HG03159 (cell line): ENCODE data around the gene CMTM4.
A peak's percentile ranks its signal among the peaks of the same experiment; 100 is the strongest.
"Not testable (repeated sequence)": the region's sequence is repeated elsewhere in the genome, so short reads cannot be mapped to it uniquely, and the experiment has no call there.

Source experiments
- ATAC-seq: cut with Tn5 transposase; IDR thresholded peaks from one replicate; pipeline ENCODE4 v1.9.1; 2021; ENCODE audit warnings: mild to moderate bottlenecking, moderate library complexity; ENCODE audit not compliant: unreplicated experiment

CMTM4 gene

DNA sequence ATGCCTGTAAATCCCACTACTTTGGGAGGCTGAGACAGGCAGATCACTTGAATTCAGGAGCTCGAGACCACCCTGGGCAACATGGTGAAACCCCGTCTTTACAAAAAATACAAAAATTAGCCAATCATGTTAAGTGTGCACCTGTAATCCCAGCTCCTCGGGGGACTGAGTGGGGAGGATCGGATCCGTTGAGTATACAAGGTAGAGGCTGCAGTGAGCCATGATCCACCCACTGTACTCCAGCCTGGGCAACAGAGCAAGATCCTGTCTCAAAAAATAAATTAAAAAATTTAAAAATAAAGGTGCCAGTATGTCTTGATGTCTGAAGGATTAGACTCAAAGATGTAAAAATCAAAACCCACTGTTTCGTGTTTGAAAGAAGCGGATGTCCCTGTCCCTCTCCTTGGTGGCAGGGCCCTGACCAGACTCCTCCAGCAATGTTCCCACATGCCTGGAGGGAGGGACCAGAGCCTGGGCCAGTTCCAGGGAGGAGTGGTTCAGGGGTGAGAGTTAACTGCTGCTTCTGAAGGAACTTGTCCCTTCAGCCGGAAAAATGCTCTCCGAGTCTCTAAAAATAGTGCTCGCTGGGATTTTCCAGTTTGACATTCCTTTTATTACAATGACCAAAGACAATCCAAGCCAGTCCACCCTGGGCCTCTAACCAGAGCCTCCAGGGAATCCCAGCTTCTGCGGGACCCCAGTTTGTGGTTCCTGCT, 9.4 kb upstream of the CMTM4 start:
- ATAC-seq: no peak

DNA sequence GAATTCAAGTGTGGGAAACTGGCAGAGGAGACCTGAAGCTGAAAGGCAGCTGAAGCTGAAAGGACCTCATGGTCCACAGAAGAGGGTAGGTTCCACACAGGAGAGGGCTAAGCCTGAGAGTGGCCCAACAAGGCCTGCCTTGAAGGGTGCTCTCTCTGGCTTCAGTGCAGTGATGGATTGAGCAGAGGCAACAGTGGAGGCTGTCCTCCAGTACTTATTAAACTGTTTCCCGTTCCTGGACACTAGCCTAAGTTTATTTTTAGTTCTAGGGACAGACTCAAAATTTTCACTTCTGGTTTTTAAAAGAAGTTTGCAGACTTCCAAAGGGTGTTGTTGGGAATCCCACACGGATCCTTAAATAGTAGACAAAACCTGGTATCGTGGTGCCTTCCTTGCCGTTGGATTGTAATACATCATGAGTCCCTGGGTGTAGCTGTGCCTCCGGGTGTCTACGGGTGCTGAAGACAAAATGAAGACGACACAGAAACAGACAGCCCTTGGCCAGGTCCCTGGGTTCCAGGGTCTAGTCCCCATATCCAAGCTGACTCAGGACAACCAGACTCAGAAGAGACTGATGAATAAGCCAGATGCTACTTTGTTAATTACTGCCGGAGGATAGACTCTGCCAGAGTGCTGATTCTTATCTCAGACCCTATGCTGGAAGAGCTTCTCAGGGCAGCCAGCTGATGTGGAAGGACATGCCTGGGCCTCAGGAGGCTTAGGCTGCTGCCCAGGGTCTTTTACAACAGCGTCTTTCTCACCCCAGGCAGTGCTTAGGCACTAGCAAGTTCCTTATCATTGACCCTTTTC, 7.1 kb upstream of the CMTM4 start:
- ATAC-seq: no peak

DNA sequence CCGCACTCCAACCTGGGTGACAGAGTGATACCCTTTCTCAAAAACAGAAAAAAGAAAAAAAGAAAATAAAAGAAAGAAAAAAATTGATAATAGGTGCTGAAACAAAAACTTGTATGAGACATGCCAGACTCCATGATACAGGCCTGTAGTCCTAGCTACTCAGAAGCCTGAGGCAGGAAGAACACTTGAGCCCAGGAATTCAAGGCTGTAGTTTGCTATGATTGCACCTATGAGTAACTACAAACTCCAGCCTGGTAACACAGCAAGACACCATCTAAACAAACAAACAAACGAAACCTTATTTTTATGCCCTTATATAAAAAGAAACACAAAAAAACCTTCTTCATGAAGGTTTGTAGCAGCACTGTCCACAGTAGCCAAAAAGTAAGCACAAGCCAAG, 5.0 kb upstream of the CMTM4 start:
- no peak for ATAC-seq

DNA sequence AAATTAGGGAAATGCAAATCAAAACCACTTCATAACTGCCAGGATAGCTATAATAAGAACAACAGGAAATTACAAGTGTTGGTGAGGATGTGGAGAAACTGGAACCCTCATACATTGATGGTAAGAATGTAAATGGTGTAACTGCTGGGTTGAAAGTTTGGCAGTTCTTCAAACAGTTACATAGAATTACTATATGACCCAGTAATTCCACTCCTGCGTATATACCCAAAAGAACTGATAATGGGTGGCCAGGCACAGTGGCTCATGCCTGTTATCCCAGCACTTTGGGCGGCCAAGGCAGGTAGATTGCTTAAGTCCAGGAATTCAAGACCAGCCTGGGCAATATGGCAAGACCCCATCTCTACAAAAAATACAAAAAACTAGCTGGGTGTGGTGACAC, 4.5 kb upstream of the CMTM4 start:
- no peak for ATAC-seq

DNA sequence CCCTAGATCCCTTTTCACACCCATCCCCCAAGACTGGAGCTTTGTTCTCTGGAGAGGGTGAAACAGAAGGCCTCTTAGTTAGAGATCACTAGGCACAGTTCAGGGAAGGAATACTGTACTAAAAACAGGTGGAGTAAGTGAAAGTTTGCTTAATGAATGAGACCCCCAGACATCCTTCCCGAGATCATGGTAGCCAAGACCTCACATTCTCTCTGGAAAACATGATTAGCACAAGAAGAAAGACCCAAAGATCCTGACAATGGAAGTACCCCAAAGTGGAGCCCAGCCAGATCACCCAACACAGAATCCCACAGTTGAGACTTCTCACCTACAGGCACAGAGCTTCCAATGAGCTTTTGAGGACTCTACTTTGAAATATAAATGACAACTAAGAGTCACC, 3.4 kb upstream of the CMTM4 start:
- no peak for ATAC-seq

DNA sequence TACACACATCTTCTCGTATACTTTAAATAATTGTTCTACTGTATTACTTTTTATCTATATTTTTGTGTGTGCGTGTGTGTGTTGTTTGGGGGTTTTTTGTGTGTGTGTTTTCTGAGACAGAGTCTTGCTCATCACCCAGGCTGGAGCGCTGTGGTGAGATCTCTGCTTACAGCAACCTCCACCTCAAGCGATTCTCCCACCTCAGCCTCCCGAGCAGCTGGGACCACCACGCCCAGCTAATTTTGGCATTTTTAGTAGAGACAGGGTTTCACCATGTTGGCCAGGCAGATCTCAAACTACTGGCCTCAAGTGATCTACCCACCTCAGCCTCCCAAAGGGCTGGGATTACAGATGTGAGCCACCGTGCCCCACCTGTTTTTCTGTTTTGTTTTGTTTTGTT, 1.5 kb upstream of the CMTM4 start:
- ATAC-seq: no peak

DNA sequence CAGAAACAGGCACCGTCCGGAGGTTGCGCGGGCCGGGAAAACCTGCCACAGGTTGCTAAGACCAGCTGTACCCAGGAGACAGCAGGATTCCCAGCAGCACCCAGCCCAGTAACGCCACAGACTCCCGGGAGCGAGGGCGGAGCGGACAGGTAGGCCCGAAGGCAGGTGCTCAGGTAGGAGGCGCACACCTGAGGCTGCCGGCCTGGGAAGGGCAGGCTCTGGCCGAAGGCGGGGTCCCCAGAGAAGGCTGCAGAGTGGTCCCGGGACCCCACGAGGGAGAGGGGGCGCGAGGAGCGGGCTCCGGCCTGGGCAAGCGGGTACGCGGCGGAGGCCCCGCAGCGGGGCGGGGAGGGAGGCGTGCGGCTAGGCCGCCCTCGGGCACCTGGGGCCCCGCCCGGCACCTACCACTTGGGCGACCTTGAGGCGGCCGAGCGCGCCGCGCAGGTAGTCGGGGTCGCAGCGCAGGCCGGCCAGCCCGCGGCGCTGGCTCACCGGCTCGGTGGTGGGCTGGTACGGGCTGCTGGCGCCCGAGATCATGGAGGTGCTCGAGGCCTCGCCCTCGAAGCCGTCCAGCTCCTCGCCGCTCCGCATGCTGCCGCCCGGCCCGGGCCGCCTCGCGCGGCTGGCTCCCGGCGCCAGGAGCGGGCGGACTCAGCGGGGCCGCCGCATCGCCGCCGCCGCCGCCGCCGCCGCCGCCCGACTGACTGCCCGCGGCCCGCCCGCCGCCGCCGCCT, 441 bp downstream of the CMTM4 start:
- peak; percentile 43 for ATAC-seq

DNA sequence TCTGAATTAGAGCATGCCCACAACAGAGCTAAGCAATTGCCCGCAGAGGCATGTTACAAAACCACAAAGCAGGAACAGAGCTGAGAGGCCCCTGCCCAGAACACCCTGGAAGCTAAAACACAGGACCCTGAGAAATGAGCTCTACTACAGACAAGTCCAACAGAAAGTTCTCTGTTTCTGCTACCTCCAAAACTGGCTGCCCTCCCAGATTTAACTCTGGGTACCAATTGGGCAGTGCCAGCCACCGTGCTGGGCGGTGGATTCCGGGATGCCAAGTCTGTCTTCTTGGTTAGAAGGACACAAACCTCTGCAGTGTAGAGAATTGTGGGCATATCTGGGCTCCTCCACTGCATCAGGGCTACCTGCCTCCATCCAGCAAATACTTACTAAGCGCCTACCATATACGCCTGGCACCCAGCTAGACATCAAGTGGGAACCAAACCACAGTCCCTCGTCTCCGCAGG, 1.0 kb downstream of the CMTM4 start:
- ATAC-seq: no peak

DNA sequence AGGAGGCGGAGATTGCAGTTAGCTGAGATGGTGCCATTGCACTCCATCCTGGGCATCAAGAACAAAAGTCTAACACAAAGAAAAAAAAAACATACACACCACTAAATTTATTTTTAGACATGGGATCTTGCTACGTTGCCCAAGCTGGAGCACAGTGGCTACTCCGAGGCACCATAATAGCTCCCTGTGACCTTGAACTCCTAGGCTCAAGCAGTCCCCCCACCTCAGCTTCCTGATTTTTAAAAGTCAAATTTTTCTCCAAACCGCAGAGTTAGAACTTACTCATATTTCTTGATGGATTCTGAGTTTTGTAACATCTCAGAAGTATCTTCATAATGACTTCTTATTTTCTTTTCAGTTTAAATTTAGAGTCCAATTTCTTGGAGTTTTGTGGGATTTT, 3.4 kb downstream of the CMTM4 start:
- no peak for ATAC-seq

DNA sequence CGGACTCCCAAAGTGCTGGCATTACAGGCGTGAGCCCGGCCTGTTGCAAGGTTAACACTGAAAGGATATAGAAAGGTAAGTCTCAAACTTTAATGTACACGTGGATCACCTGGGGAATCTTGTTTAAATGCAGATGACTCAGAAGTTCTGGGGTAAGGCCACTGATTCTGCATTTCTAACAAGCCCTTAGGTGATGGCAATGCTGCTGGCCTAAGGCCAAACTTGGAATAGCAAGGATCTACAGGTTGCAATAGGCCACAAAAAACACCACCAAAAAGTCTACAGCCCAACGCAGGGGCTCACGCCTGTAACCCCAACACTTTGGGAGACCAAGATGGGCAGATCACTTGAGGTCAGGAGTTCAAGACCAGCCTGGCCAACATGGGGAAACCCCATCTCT, 4.2 kb downstream of the CMTM4 start:
- ATAC-seq: no peak

DNA sequence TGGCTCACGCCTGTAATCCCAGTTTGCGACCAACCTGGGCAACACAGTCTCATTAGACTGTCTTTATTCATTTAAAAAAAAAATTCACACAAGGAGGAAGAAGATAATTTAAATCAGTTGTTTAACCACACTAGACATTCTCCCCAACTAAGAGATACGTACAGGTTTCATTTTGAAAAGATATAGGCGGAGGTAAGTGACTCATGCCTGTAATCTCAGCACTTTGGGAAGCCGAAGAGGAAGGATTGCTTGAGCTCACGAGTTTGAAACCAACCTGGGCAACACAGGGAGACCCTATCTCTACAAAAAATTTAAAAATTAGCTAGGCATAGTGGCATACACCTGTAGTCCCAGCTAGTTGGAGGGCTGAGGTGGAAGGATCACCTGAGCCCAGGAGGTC, 5.3 kb downstream of the CMTM4 start:
- ATAC-seq: no peak

DNA sequence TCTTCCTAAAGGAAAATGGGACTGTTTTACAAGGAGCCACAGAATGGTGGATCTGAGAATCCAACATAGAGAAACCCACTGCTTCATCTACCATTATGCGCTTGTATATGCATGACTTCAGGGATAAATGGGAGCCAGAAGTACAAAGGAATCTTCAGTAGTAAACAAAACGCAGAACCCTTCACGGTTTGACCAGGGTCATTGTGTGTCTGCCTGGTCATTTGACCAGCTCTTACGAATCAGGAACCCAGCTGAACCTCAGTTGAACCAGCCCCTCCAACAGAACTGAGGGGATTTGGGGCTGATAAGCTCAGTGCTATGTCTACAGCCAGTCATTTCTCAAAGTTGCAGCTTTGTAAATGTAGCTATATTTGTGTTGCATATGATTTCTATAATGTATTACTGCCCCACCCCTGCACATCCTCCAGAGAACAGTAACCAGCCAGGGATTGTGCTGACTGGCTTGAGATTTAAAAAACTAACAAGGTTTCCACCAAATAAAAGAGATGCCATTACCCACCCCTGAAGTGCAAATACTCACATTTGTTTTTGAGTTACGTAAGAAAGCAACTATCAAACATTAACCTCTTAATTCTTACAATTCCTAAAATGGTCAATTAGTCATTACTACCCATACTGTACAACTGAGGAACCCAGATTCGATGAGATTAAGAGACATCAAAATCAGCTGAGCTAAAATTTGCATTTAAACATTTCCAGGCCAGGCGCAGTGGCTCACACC, 6.3 kb downstream of the CMTM4 start:
- ATAC-seq: no peak

DNA sequence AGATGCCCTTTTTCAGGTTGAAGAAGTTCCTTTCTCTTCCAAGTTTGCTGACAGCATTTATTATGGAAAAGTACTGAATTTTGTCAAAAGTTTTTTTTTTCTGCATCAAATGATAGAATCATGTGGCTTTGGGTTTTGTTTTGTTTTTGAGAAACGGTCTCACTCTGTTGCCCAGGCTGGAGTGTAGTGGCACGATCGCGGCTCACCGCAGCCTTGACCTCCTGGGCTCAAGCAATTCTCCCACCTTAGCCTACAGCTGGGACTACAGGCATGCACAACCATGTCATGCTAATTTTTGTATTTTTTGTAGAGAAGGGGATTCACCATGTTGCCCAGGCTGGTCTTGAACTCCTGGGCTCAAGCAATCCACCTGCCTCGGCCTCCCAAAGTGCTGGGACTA, 7.3 kb downstream of the CMTM4 start:
- ATAC-seq: no peak

DNA sequence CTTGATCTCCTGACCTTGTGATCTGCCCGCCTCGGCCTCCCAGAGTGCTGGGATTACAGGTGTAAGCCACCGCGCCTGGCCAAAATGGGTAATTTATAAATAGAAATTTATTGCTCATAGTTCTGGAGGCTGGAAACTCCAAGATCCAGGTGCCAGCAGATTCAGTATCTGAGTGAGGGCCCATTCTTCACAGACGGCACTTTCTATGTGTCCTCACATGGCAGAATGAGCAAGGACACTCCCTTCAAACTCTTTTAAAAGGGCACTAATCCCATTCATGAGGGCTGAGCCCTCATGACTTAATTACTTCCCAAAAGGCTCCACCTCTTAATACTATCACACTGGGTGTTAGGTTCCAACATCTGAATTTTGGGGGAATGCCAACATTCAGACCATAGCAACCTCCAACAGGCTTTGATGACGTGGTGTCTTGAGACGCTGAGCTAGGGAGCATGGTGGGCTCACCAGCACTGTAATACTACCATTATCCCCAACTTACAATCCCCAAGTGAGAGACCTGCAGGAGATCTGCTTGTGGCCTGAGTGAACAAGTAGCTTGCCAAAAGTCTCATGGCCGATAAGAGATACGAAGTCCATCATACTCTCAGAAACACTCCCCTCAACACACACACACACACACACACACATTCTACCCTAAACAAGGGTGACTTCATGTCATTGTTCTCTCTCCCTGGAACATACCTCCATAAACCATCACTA, 8.5 kb downstream of the CMTM4 start:
- ATAC-seq: no peak

DNA sequence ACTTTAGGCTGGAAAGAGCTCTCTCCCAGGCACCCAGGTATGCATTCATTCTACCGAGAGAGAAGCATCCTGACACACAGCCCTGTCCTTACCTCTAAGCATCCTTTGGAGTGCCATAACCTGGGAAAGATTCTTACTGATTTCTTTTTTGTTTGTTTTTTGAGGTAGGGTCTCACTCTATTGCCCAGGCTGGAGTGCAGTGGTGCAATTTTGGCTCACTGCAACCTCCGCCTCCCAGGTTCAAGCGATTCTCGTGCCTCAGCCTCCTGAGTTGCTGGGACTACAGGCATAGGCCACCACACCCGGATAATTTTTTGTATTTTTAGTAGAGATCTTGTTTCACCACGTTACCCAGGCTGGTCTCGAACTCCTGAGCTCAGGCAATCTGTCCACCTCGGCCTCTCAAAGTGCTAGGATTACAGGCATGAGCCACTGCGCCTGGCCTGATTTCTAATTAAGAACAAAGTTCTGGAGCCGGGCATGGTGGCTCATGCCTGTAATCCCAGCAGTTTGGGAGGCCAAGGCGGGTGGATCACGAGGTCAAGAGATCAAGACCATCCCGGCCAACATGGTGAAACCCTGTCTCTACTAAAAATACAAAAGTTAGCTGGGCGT, 10.9 kb downstream of the CMTM4 start:
- not testable (repeated sequence) for ATAC-seq

DNA sequence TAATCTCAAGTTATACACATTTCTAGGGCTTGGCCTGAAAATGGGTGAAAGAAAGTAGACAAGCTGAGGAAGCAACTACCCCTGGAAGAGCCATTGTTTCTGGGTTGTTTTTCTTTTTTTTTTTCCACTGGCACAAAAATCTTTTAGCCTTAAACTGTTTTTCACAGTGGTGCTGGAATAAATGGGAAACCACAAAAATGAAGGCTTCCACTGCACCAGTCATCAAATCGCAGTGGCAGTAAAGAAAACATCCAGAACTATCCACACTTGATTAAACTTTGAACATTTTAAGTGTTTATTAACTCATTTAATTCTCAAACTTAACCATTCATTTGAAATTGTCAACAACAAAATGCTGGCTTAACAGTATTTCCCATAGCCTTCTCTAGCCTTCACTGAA, 14.3 kb downstream of the CMTM4 start:
- no peak for ATAC-seq

DNA sequence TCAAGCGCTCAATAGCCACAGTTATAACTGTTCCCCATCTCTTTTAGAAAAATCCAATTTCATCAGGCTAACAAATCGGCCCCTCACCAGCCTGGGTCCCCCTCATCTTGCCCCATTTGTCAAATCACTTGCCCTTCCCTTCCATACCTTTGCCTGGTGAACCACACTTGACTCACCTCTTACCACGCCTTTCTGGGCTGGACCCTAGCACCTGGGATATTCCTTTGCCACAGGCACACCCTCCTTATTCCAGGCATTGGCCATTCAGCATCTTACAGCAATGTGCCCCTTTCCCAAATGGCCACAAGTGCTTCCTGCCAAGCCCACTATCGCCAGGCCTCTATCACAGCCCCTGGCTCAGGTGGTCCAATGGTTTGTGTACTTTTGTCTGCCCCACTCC, 14.9 kb downstream of the CMTM4 start:
- no peak for ATAC-seq

DNA sequence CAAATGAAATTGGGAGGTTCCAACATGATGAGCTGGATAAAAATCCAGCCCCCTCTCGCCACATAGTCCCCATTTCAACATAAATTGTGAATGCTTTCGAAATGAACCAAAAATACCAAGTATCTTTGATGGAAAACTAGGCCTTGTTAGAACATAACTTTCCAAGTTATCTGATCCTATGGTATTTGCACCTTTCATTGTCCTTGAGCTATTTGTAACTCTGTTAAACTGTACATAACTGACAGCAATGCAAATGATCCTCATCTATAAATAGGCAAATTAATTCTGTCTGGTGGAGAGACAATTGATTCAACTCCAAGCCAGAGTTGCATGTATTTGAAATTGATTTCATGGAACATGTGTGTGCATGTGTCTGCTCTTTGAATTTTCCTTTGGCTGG, 18.2 kb downstream of the CMTM4 start:
- ATAC-seq: no peak

DNA sequence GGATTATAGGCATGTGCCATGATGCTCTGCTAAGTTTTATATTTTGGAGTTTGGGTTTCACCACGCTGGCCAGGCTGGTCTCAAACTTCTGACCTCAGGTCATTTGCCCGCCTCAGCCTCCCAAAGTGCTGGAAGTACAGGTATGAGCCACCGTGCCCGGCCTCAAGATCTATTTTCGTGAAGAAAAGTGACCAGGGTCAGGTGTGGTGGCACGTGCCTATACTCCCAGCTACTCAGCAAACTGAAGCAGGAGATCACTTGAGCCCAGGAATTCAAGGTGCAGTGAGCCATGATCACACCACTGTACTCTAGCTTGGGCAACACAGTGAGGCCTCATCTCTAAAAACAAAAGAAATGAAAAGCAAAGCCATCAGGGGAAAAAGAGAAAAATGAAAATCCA, 18.7 kb downstream of the CMTM4 start:
- ATAC-seq: no peak

DNA sequence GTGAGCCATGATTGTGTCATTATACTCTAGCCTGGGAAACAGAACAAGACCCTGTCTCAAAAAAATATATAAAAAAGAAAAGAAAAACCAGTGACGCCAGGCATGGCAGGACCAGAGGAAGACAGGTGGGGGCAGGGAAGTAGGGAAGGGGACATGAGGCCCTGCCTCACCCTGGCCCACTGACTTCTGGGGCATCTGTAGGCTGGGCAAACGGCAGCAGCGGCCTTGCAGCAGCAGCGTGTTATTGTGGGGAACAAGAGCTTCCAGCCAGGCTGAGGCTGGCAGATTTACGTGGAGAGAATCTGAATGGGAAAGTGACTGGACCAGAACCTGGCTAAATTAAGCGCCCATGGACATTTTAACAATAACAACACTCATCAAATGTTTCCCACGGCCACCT, 19.4 kb downstream of the CMTM4 start:
- no peak for ATAC-seq
